22Rv1 (cell line): ENCODE results near the gene KCNJ18.
"Not testable (repeated sequence)": the region's sequence is repeated elsewhere in the genome, so short reads cannot be mapped to it uniquely, and the experiment has no call there.

Experiments used
- H3K27ac ChIP-seq: fragments of 450-650 bp; 2 replicates; pipeline ENCODE4 v1.5.1; 2017
- ZFX ChIP-seq: fragments of 450-650 bp; IDR thresholded peaks from 2 replicates; pipeline ENCODE4 v1.6.1; 2017; ENCODE audit warnings: antibody characterized with exemption, borderline replicate concordance
- TF ChIP-seq, protein P1 (sequence below): fragments of 450-650 bp; IDR thresholded peaks from 2 replicates; pipeline ENCODE4 v1.5.1; 2017; ENCODE audit warnings: mild to moderate bottlenecking

The KCNJ18 gene

DNA sequence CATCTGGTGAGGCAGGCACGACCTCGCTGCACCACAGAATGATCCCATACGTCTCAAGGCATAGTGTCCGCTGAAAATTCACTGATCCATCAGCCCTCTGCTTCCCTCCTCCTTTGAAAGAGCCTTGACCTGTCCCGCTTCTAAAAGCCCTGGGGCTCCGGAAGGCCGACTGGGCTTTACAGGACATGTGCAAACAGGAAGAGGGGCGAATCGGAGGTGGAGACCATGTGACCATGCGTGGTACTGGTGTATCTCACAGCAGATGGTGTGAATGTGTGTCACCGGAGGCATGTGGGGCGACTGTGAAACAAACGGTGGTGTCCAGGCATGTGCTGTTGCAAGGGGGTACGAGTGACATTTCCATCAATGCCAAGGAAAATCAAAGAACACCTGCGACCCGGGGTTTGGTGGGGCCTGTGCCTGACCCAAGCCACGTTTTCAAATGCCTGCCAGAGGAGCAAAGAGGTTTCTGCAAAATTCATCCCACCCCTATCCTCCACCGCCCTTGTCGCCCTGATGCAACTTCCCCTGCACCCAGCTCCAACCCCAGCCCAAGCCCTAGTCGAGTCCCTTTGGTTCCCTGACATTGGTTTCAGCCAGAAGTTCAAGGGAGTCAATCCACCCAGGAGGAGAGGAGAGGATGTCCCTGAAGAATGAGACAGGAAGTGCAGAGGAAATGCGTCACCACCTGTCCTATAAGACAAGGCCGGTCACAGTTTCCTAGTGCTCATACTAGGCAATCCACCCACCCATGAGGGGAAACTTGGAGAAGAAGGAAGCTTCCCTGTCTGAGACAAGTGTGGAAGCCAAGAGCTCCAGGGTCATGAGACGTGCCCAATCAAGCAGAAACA lies 5.9 kb upstream of the KCNJ18 start:
- TF ChIP-seq, protein P1, sequence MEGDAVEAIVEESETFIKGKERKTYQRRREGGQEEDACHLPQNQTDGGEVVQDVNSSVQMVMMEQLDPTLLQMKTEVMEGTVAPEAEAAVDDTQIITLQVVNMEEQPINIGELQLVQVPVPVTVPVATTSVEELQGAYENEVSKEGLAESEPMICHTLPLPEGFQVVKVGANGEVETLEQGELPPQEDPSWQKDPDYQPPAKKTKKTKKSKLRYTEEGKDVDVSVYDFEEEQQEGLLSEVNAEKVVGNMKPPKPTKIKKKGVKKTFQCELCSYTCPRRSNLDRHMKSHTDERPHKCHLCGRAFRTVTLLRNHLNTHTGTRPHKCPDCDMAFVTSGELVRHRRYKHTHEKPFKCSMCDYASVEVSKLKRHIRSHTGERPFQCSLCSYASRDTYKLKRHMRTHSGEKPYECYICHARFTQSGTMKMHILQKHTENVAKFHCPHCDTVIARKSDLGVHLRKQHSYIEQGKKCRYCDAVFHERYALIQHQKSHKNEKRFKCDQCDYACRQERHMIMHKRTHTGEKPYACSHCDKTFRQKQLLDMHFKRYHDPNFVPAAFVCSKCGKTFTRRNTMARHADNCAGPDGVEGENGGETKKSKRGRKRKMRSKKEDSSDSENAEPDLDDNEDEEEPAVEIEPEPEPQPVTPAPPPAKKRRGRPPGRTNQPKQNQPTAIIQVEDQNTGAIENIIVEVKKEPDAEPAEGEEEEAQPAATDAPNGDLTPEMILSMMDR, result no peak
- TF ChIP-seq ZFX, result no peak
- H3K27ac ChIP-seq, result no peak overlapping the region

DNA sequence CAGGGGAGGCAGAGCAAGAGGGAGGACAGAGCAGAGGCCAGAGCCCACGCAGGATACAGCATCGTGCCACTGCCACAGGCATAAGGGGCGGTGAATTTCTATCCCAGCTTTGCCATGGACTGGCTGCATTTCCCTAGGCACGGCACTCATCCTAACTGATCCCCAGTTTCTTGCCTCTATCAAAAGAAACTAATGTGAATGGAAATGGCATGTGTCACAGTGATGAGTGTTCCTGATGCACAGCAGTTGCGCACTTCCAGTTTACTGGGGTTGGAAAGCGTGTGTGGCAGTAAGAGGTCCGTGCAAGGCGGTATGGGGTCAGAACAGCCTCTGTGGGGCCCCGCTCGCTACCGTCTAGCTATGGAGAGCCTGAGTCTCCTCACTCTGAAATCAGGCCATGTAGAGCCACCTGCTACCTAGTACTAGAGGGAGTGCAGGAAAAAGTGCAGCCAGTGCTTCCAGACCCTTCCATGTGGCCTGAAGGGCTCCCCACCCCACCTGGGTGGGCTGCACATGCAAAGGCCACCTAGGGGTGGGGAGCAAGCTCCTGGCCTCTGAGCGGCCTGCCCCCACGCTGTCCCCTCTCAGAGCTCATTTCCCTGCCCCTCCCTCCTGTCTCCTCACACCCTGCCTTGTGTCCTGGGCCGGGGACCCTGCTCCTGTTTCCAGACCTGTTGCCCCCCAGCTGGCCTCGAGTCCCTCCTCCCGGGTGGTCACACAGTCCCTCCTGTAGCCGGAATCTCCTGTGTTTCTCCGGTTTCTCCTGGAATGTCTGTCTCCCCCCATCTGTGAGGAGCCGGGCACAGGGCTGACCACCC lies 5.0 kb upstream of the KCNJ18 start:
- H3K27ac ChIP-seq, result no peak overlapping the region
- TF ChIP-seq, protein P1, result no peak
- TF ChIP-seq ZFX, result no peak

DNA sequence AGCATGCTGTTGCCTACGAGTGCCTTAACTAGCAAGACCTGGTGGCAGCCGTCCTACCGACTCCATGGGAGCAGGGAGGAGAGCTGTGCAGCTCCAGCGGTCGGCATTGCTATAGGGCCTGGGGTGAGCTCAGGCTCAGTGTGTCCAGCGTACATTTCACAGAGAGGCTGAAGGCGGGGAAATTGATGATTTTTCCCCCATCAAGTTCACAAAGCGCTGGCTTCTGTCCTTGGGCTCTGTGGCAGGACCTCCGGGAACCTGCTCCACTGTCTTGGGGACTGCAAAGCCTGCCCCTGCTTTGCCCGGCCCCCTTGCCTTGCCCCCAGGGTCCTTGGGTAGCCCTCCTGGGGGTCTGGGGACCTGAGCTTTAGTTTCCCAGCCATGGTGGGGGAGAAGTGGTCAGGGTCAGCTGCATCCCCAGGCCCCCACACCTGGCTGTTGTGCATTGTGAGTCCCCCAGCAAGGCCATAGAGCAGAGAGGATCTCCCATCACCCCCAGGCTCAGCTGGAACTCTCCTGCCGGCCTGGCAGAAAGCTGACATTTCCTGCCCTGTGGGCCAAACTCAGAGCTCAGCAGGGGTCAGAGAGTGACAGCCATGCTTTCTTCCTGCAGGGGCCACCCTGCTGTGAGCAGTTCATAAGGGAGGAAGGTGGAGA lies 3.9 kb upstream of the KCNJ18 start:
- TF ChIP-seq, protein P1, result no peak
- no peak for TF ChIP-seq ZFX
- H3K27ac ChIP-seq, result no peak overlapping the region

DNA sequence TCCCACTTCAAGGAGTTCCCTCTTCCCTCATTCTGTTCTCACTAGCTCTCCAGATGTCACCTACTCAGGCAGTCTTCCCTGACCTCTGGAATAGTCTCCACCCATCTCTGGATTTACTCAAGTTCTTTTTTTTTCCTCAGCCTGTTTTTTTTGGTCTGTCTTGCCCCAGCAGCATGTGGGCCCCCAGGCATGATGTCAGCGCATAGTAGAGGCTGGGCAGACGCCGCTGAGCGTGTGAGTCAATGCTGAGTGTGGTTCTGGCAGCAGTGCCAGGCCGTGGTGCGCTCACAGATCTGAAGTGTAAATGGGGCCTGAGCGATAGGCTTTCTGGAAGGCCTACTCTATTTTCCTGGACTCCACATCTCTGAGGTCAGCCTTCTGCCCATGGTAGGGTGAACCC lies 2.7 kb upstream of the KCNJ18 start:
- TF ChIP-seq, protein P1, result no peak
- no peak for TF ChIP-seq ZFX
- no peak overlapping the region for H3K27ac ChIP-seq

DNA sequence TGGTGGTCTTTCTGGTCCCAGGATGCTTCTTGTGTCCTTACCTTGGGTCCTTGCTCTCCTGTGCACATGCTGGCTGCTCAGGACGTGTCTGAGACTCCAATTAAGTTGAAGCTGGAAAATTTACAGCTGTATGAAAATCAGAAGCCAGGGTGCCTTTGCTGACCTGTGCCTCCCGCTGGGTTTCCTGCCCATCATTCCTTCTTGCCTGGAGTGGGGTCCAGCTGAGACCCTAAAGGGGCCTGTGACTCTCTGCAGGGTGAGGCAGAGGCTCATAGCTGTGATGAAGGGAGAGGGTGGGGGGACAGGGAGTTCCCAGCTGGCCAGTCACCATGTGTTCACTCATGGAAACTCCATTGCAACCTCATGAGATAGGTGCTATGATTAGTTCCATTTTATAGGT lies 1.5 kb upstream of the KCNJ18 start:
- not testable (repeated sequence) for H3K27ac ChIP-seq

DNA sequence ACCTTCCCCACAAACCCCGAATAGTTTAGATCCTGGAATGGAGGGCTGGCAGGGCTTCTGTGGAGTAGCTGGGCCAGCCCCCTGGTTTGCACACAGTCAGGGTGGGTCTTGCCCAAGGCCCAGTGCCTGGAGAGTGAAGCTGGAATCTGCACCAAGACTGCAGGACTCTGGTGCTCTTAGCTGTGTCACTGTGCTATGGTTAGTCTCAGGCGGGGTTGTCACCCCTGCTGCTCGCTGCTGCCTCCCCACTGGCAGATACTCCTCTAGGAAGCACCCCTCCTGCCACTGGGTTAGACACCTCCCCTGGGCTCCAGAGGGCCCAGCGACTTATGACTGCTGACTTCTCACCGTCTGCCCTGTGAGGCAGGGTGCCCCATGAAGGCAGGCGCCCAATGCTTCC lies 842 bp upstream of the KCNJ18 start:
- not testable (repeated sequence) for H3K27ac ChIP-seq

DNA sequence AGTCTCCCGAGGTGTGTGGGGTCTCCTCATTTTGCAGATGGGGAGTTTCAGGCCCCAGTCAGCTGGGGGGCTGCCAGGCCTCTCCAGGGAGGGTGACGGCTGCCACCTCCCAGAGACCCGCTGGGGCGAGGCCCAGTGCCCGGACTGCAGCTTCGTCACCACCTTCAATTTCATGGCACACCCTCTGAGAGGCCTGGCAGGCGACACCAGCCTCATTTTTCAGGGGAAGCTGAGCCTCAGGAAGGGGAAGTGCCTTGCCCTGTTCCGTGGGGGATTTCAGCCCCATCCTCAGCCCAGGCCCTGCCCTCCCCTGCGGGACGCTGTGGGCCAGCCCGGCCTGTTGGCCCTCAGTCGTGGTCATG lies 362 bp downstream of the KCNJ18 start:
- H3K27ac ChIP-seq, result not testable (repeated sequence)

DNA sequence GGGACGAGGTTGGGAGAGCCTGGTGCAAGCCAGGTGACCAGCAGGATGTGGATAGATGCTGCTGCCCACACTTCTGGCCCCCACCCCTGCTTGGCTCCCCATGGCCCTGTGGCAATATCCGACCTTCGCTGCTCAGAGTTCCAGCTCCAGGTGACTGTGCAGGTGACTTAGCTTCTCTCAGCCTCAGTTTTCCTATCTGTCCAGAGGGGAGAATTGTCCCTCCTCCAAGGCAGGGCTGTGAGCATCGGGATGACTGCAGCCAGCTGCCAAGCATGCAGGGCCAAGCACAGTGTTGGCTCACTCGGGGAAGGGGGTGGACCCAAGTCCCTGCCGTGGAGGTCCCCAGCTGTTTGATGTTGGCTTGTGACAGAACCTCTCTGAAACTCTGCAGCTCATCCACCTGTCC lies 1.1 kb downstream of the KCNJ18 start:
- H3K27ac ChIP-seq, result not testable (repeated sequence)

DNA sequence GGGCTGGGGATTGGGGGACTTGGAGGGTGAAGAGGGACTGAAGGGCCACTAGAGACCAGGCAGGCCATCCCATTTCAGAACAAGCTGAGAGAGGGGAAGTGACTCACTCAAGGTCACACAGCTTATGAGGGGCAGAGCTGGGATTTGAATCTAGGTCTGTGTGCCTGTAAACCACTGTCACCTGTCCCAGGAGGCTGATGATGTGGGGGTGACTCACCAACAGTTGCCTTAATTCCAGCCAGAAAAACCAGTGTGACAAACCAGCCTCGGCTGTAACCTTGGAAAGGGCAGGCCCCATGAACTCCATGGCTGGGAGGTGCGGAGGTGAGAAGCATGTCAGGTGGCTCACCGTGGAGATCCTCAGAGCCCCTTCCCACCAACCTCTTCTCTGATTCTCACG lies 1.6 kb downstream of the KCNJ18 start:
- not testable (repeated sequence) for H3K27ac ChIP-seq

DNA sequence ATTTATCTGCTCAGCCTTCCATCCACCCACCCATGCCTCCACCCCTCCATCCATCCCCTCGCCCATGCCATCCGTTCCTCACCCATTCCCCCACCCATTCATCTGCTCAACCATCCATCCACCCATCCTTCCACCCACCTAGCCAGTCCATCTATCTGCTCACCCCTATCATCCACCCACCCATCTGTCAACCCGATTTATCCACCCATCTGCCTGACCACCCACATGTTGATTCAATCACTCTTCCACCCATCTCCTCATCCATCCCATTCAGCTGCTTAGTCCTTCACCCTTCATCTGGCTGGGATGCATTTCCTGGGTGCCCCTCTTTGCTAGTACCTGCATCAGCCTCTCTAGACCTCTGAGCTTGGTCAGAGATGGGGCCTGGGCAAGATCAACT lies 3.9 kb downstream of the KCNJ18 start:
- H3K27ac ChIP-seq, result not testable (repeated sequence)

DNA sequence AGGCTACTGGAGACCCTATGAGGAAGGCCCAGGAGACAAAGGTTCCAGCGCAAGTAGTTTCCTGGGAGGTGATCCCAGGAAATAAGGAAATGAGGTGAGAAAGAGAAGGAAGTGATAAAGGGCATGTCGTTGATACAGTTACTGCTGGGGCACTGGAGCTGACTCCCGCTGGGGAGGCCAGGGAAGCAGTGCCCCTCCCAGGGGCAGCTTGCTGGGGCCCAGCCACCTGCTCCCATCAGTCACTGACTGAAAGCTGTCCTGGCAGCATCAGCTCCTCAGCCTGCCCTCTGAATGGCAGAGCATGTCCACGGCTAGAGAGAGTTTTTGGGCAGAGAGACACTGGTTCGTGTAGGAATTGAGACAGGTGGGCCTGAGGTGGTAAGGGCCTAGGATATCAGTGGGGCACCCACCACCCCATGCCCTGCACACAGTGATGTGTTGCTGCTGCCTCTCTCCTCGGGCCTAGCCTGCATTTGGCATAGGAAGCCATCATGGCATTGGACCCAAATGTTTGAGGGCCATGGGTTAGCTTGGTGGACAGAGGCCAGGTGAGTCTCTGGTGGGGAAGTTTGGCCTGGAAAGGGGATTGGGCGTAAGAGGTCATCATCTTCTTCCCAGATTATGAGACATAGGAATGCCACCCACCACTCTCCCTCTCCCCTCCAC lies 4.7 kb downstream of the KCNJ18 start:
- not testable (repeated sequence) for H3K27ac ChIP-seq

DNA sequence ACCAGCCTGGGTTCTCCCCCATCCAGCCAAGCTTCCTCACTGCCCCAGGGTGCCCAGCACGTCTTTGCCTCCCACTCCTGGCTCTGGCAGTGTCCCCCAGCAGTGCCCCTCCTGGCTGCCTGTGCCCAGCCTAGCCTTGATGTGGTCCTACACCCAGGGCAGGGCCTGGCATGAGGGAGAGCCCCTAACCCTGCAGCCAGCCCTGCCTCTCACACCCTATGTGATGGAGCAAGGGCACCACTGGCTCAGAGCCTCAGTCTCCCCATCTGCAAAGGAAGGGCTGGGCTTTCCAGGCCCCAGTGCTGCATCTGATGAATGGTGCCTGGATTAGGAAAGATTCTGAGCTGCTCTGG lies 5.2 kb downstream of the KCNJ18 start:
- H3K27ac ChIP-seq, result not testable (repeated sequence)

DNA sequence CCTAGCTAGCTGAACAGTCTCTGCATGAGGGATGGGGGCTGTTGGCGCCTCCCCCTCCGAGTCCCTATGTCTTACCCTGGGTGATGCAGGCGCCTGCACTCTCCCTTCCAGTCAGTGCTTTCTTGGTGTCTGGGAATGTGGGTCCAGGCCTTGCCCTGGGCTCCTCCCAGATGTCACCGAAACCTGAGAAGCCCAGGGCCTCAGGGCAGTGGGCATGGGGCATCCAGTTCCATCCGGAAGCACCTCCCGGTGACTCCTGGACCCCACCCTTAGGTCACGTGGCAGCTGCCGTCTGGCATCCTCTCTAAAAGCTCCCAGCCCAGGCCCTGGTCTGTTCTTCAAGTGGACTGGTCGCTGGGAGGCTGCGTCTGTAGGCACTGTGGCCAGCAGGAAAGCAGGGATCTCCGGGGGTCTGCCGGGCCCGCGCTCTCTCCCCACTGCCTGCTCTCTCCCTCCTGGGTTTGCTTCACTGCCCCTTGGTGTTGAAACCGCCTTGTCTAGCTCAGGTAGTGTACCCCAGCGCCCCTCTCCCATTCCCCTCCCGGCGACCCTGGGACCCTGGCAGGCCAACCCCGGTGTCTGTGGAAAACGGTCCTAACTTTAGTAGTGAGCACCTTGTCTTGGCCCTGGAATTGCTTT lies 6.2 kb downstream of the KCNJ18 start:
- not testable (repeated sequence) for H3K27ac ChIP-seq

DNA sequence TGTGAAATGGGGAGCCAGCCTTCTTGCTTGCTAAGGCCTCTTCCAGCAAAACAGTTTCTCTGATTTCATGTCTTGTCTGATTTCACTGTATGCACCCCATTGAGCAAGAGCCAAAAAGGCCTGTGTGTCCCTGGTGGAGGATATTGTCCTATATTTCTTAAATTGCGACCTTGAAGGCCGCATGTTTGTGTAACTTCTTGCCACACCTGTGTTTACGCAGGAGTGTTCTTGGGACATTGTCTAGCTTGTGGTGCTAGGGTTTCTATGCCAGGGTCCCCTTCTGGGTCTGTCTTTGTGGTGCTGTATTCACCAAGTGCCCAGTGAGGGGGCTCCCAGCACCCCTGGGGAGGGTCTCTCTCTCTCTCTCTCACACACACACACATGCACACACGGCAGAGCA lies 6.8 kb downstream of the KCNJ18 start:
- not testable (repeated sequence) for H3K27ac ChIP-seq
